Upper lobe of left lung (tissue), 6 donors: ENCODE measurements around the gene NPBWR2. TPM values are rescaled to one million over a fixed set of nuclear protein-coding genes. Genes with fewer than 3 reads are reported as not detected.

Source experiments
- ATAC-seq, 2 donors: fragments of 200-7000 bp; cut with Tn5 transposase; one replicate each; pipeline ENCODE4 v1.9.1; 2022; ENCODE audit warnings: mild to moderate bottlenecking in 2 of 2, moderate library complexity in 2 of 2; ENCODE audit not compliant: low FRiP score in 2 of 2
- DNase-seq, 2 donors: peaks; one replicate each; pipeline ENCODE4 v3.0.0-alpha.2; 2019 to 2020
- H3K27ac ChIP-seq, 4 donors: fragments of 200-600 bp; sonication (generic); one replicate each; pipeline ENCODE4 v1.5.1; 2016 to 2019
- H3K27me3 ChIP-seq, 4 donors: fragments of 200-600 bp; sonication (generic); one replicate each; pipeline ENCODE4 v1.5.1; 2017 to 2019
- H3K36me3 ChIP-seq, 4 donors: fragments of 200-600 bp; sonication (generic); one replicate each; pipeline ENCODE4 v1.5.1; 2016 to 2019
- H3K4me1 ChIP-seq, 4 donors: fragments of 200-600 bp; sonication (generic); one replicate each; pipeline ENCODE4 v1.5.1; 2018 to 2019
- H3K4me3 ChIP-seq, 4 donors: fragments of 200-600 bp; sonication (generic); one replicate each; pipeline ENCODE4 v1.5.1; 2017 to 2019; ENCODE audit warnings: mild to moderate bottlenecking in 2 of 4, moderate library complexity in 1 of 4
- H3K9me3 ChIP-seq, 4 donors: fragments of 200-600 bp; sonication (generic); one replicate each; pipeline ENCODE4 v1.5.1; 2018 to 2019
- CTCF ChIP-seq, 6 experiments: fragments of 450-650 bp in 4 of 6; fragments of 200-600 bp in 2 of 6; sonication (generic) in 2 of 6; IDR thresholded peaks; one replicate each; pipeline ENCODE4 v1.5.1; 2016 to 2019; ENCODE audit warnings: antibody characterized with exemption in 6 of 6
- EP300 ChIP-seq, 4 donors: sonication (generic); formaldehyde crosslinking; IDR thresholded peaks; one replicate each; pipeline ENCODE4 v1.5.1; 2017; ENCODE audit warnings: antibody characterized with exemption in 4 of 4, control low read depth in 2 of 4
- POLR2A ChIP-seq, 4 donors: fragments of 450-650 bp; IDR thresholded peaks; one replicate each; pipeline ENCODE4 v1.5.1; 2016 to 2017; ENCODE audit warnings: antibody characterized with exemption in 4 of 4, mild to moderate bottlenecking in 2 of 4
- POLR2AphosphoS5 ChIP-seq, 2 donors: sonication (generic); formaldehyde crosslinking; IDR thresholded peaks; one replicate each; pipeline ENCODE4 v1.5.1; 2017; ENCODE audit warnings: antibody characterized with exemption in 2 of 2
- WGBS, 2 donors: methylation state at CpG; one replicate each; pipeline ENCODE4 v1.1.5; 2017 to 2018; 5-methylcytosine and 5-hydroxymethylcytosine counted together
- total RNA-seq, 6 donors: library from RNA; depleted of rRNA in 4 of 6; stranded (reverse); fragments of >200 nt in 4 of 6; gene quantifications; one replicate each; pipeline versions ENCODE4 v1.1.0 to v1.2.1, GENCODE V29; 2016 to 2021
- donor health status: DM: no; HTN: no; CAD: no; lungs with moderate emphysema.
- donor health status: DM: no; HTN: yes; CAD: no; lungs with severe emphysema.

The NPBWR2 gene
- total RNA-seq, 6 donors from 2014 or later: not detected

GRCh38 chr20:64146301-64146935 is 39.1 kb upstream of the NPBWR2 start:
- peak in 1 of 2 donors; percentile 9 for DNase-seq
- no peak overlapping the region for H3K4me3 ChIP-seq
- WGBS, 2 donors: 80 to 92% methylated on average over 7 of the region's 7 CpGs
- no peak for ATAC-seq
- no peaks in the 10 kb centered on the region for H3K4me1 ChIP-seq
- no peaks in the 10 kb centered on the region for H3K36me3 ChIP-seq
- TF ChIP-seq POLR2A (IDR thresholded peaks at IDR 0.05): no peak
- no peak for TF ChIP-seq POLR2AphosphoS5 (IDR thresholded peaks at IDR 0.05)
- TF ChIP-seq CTCF (IDR thresholded peaks at IDR 0.05): no peak
- no peak for TF ChIP-seq EP300 (IDR thresholded peaks at IDR 0.05)
- H3K27me3 ChIP-seq: no peaks in the 10 kb centered on the region
- H3K9me3 ChIP-seq: peaks cover 0 to 11% (median 0%) of the 10 kb centered on the region in 4 donors
- no peak overlapping the region for H3K27ac ChIP-seq

- H3K4me3 ChIP-seq: no peak overlapping the region
- H3K36me3 ChIP-seq: no peaks in the 10 kb centered on the region
- TF ChIP-seq CTCF (IDR thresholded peaks at IDR 0.05): no peak
- TF ChIP-seq EP300 (IDR thresholded peaks at IDR 0.05): no peak
- no peak for TF ChIP-seq POLR2AphosphoS5 (IDR thresholded peaks at IDR 0.05)
- TF ChIP-seq POLR2A (IDR thresholded peaks at IDR 0.05): no peak
- H3K27ac ChIP-seq: no peak overlapping the region
- H3K4me1 ChIP-seq: no peaks in the 10 kb centered on the region
- H3K27me3 ChIP-seq: no peaks in the 10 kb centered on the region
- H3K9me3 ChIP-seq: peaks cover 0 to 11% (median 0%) of the 10 kb centered on the region in 4 donors
- DNase-seq (peak in 1 of 2 donors; percentile 9), ATAC-seq (no peak)
- 88 to 89% methylated on average over 15 to 17 of the region's 17 CpGs for WGBS, 2 donors
These were observed 38.3 kb upstream of the NPBWR2 start for GRCh38 chr20:64145458-64146300.

- WGBS, 2 donors: 78 to 89% methylated on average over 8 of the region's 8 CpGs
- no peaks in the 10 kb centered on the region for H3K27me3 ChIP-seq
- DNase-seq (peak in 1 of 2 donors; percentile 14), ATAC-seq (no peak)
- no peak overlapping the region for H3K27ac ChIP-seq
- H3K4me3 ChIP-seq: no peak overlapping the region
- peaks cover 0 to 11% (median 0%) of the 10 kb centered on the region in 4 donors for H3K9me3 ChIP-seq
- TF ChIP-seq POLR2A (IDR thresholded peaks at IDR 0.05) (no peak), POLR2AphosphoS5 (IDR thresholded peaks at IDR 0.05) (no peak), EP300 (IDR thresholded peaks at IDR 0.05) (no peak), CTCF (IDR thresholded peaks at IDR 0.05) (no peak)
- no peaks in the 10 kb centered on the region for H3K36me3 ChIP-seq
- H3K4me1 ChIP-seq: no peaks in the 10 kb centered on the region
These were observed 37.0 kb upstream of the NPBWR2 start for GRCh38 chr20:64144144-64144912.

- Histone ChIP-seq H3K27me3 (no peaks in the 10 kb centered on the region), H3K36me3 (no peaks in the 10 kb centered on the region), H3K4me1 (no peaks in the 10 kb centered on the region), H3K4me3 (no peak overlapping the region), H3K27ac (no peak overlapping the region), H3K9me3 (peaks cover 0 to 11% (median 0%) of the 10 kb centered on the region in 4 donors)
- peak in 1 of 2 donors; percentile 14 for ATAC-seq
- WGBS, 2 donors: 75 to 80% methylated on average over 14 of the region's 14 CpGs
- DNase-seq: peak in 1 of 2 donors; percentile 8
- TF ChIP-seq EP300 (IDR thresholded peaks at IDR 0.05) (no peak), POLR2AphosphoS5 (IDR thresholded peaks at IDR 0.05) (no peak), CTCF (IDR thresholded peaks at IDR 0.05) (no peak), POLR2A (IDR thresholded peaks at IDR 0.05) (no peak)
These were observed 35.8 kb upstream of the NPBWR2 start for GRCh38 chr20:64143018-64143801.
